IMR-90 (cell line): ENCODE results near the gene DCP2. TPM values are rescaled to one million over a fixed set of nuclear protein-coding genes. Genes with fewer than 3 reads are reported as not detected.

Experiments
- ATAC-seq: fragments of 200-7000 bp; cut with Tn5 transposase; 2 replicates; pipeline ENCODE4 v1.9.1; 2020; ENCODE audit warnings: low read depth, mild to moderate bottlenecking, moderate library complexity
- BruUV-seq: library from RNA; stranded (reverse); fragments of 400-500 nt; replicated peaks from 2 replicates; lab custom pipeline; 2021; lab: Mats Ljungman, UMichigan
- CTCF ChIA-PET: fragments of 300-600 bp; formaldehyde crosslinking; extraction: SDS; loops from one replicate; lab custom pipeline; 2021; ENCODE audit warnings: antibody characterized with exemption; lab: Yijun Ruan, JAX
- POLR2A ChIA-PET: fragments of 300-600 bp; sonication (Branson Sonifier 250); formaldehyde crosslinking; loops from one replicate; lab custom pipeline; 2022; ENCODE audit warnings: antibody characterized with exemption; ENCODE audit not compliant: unreplicated experiment; lab: Charles Lee
- DNase-seq: peaks from one replicate; pipeline ENCODE4 v3.0.0; 2013
- H2AFZ ChIP-seq: replicated peaks from 2 replicates; pipeline ENCODE3; 2013; ENCODE audit warnings: low read length, mild to moderate bottlenecking; ENCODE audit not compliant: poor library complexity
- H2AK5ac ChIP-seq: 2 replicates; pipeline ENCODE4 v1.6.1; 2013; ENCODE audit warnings: low read depth, low read length, inconsistent platforms
- H2AK9ac ChIP-seq: replicated peaks from 2 replicates; pipeline ENCODE3; 2013; ENCODE audit warnings: mild to moderate bottlenecking, low read depth, low read length, moderate library complexity; ENCODE audit not compliant: poor library complexity
- H2BK120ac ChIP-seq: 2 replicates; pipeline ENCODE4 v1.6.1; 2013; ENCODE audit warnings: low read depth, low read length, inconsistent platforms
- H2BK15ac ChIP-seq: 3 replicates; pipeline ENCODE4 v1.6.1; 2013; ENCODE audit warnings: low read depth, low read length, inconsistent platforms
- H2BK20ac ChIP-seq: 2 replicates; pipeline ENCODE4 v1.6.1; 2013; ENCODE audit warnings: low read depth, mild to moderate bottlenecking, inconsistent platforms, low read length, moderate library complexity
- H2BK5ac ChIP-seq: 2 replicates; pipeline ENCODE4 v1.6.1; 2013; ENCODE audit warnings: mild to moderate bottlenecking, low read depth, low read length, inconsistent platforms; ENCODE audit not compliant: poor library complexity, severe bottlenecking
- H3K14ac ChIP-seq: replicated peaks from 2 replicates; pipeline ENCODE4 v1.6.1; 2013; ENCODE audit warnings: low read depth, low read length, inconsistent platforms
- H3K18ac ChIP-seq: 2 replicates; pipeline ENCODE4 v1.6.1; 2013; ENCODE audit warnings: low read depth, low read length, control low read depth
- H3K23ac ChIP-seq: 2 replicates; pipeline ENCODE4 v1.6.1; 2013; ENCODE audit warnings: low read depth, low read length, inconsistent platforms
- H3K27ac ChIP-seq: 2 replicates; pipeline ENCODE4 v1.5.1; 2013; ENCODE audit warnings: mild to moderate bottlenecking, control low read depth, low read length; ENCODE audit not compliant: insufficient read depth
- H3K27me3 ChIP-seq: 2 replicates; pipeline ENCODE4 v1.6.1; 2013; ENCODE audit warnings: low read length; ENCODE audit not compliant: control insufficient read depth, insufficient read depth
- H3K36me3 ChIP-seq: 2 replicates; pipeline ENCODE4 v1.6.1; 2013; ENCODE audit warnings: low read length, mixed read lengths; ENCODE audit not compliant: control insufficient read depth, insufficient read depth
- H3K4ac ChIP-seq: 2 replicates; pipeline ENCODE4 v1.6.1; 2013; ENCODE audit warnings: low read depth, low read length, inconsistent platforms
- H3K4me1 ChIP-seq: 2 replicates; pipeline ENCODE4 v1.6.1; 2013; ENCODE audit warnings: low read length, mixed read lengths; ENCODE audit not compliant: control insufficient read depth, insufficient read depth
- H3K4me2 ChIP-seq: 2 replicates; pipeline ENCODE4 v1.6.1; 2013; ENCODE audit warnings: low read depth, mild to moderate bottlenecking, control low read depth, low read length, moderate library complexity
- H3K4me3 ChIP-seq: 2 replicates; pipeline ENCODE4 v1.5.1; 2013; ENCODE audit warnings: low read depth, mild to moderate bottlenecking, control low read depth, low read length, moderate library complexity; ENCODE audit not compliant: insufficient read depth
- H3K56ac ChIP-seq: 2 replicates; pipeline ENCODE4 v1.6.1; 2013; ENCODE audit warnings: low read length, inconsistent platforms; ENCODE audit not compliant: insufficient read depth; ENCODE audit errors: extremely low read depth
- H3K79me1 ChIP-seq, 2 experiments: 2 replicates each; pipeline ENCODE4 v1.6.1; 2013; ENCODE audit warnings: low read length in 2 of 2, inconsistent platforms in 1 of 2, low read depth in 1 of 2
- H3K9ac ChIP-seq: 2 replicates; pipeline ENCODE4 v1.6.1; 2013; ENCODE audit warnings: low read depth, low read length, control low read depth
- H3K9me1 ChIP-seq: 2 replicates; pipeline ENCODE4 v1.6.1; 2013; ENCODE audit warnings: low read length, inconsistent platforms; ENCODE audit not compliant: insufficient read depth
- H3K9me3 ChIP-seq: 2 replicates; pipeline ENCODE4 v1.6.1; 2013; ENCODE audit warnings: low read length; ENCODE audit not compliant: control insufficient read depth, insufficient read depth
- H4K20me1 ChIP-seq: 2 replicates; pipeline ENCODE4 v1.6.1; 2013; ENCODE audit warnings: low read length, inconsistent platforms; ENCODE audit not compliant: insufficient read depth
- H4K5ac ChIP-seq: 2 replicates; pipeline ENCODE4 v1.6.1; 2013; ENCODE audit warnings: mild to moderate bottlenecking, low read depth, low read length, control low read depth
- H4K8ac ChIP-seq, 2 experiments: 2 replicates each; pipeline ENCODE4 v1.6.1; 2013; ENCODE audit warnings: low read depth in 2 of 2, low read length in 2 of 2, control low read depth in 1 of 2, inconsistent platforms in 1 of 2
- H4K91ac ChIP-seq: 2 replicates; pipeline ENCODE4 v1.6.1; 2013; ENCODE audit warnings: low read depth, low read length, inconsistent platforms; ENCODE audit not compliant: insufficient read depth
- BHLHE40 ChIP-seq: fragments of 150-350 bp; IDR thresholded peaks from 2 replicates; pipeline ENCODE4 v1.6.1; 2016; ENCODE audit warnings: mild to moderate bottlenecking, low read depth, low read length
- CEBPB ChIP-seq: IDR thresholded peaks from 2 replicates; pipeline ENCODE4 v1.6.1; 2012; ENCODE audit warnings: low read depth, low read length, improper control_type of control experiment
- CHD1 ChIP-seq: IDR thresholded peaks from 2 replicates; pipeline ENCODE4 v1.6.1; 2012; ENCODE audit warnings: low read depth, low read length, improper control_type of control experiment
- FOS ChIP-seq: fragments of 150-350 bp; IDR thresholded peaks from 2 replicates; pipeline ENCODE4 v1.6.1; 2016; ENCODE audit warnings: low read depth, low read length
- MAFK ChIP-seq: IDR thresholded peaks from 2 replicates; pipeline ENCODE4 v1.6.1; 2012; ENCODE audit warnings: low read depth, low read length, improper control_type of control experiment
- MAZ ChIP-seq: IDR thresholded peaks from 2 replicates; pipeline ENCODE4 v1.6.1; 2012; ENCODE audit warnings: low read depth, mild to moderate bottlenecking, low read length, improper control_type of control experiment, moderate library complexity, borderline replicate concordance
- NFE2L2 ChIP-seq: fragments of 150-350 bp; IDR thresholded peaks from 2 replicates; pipeline ENCODE4 v1.6.1; 2016; ENCODE audit warnings: low read depth, mild to moderate bottlenecking, low read length
- RAD21 ChIP-seq: IDR thresholded peaks from 2 replicates; pipeline ENCODE4 v1.6.1; 2012; ENCODE audit warnings: low read length, improper control_type of control experiment
- SMC3 ChIP-seq: fragments of 150-350 bp; IDR thresholded peaks from 2 replicates; pipeline ENCODE4 v1.6.1; 2016; ENCODE audit warnings: low read depth, mild to moderate bottlenecking, antibody characterized with exemption, low read length, moderate library complexity
- WGBS, 2 experiments: methylation state at CpG; one replicate each; pipeline versions ENCODE4 v1.1.5 to v1.1.7; 2013; ENCODE audit warnings: missing lambda C conversion rate in 2 of 2; ENCODE audit not compliant: insufficient read length in 1 of 2; ENCODE audit errors: extremely low coverage in 2 of 2; 5-methylcytosine and 5-hydroxymethylcytosine counted together
- dilution Hi-C: fragments of 300-500 bp; cut with HindIII; formaldehyde crosslinking; loops from one replicate; pipeline ENCODE4 v1.14.3; 2018; ENCODE audit warnings: low sequenced_read_pairs; ENCODE audit not compliant: unreplicated experiment
- in situ Hi-C: fragments of 300-500 bp; cut with MboI; formaldehyde crosslinking; loops from 3 replicates; pipeline ENCODE4 v1.14.3; 2019; ENCODE audit warnings: low sequenced_read_pairs, inconsistent platforms, mixed read lengths
- intact Hi-C: fragments of 100-400 bp; cut with micrococcal nuclease; formaldehyde crosslinking; loops from 2 replicates; pipeline ENCODE4 v1.10.0; 2022
- polyA plus RNA-seq, 3 experiments: library from polyadenylated mRNA; depleted of rRNA; stranded (reverse); fragments of >200 nt; gene quantifications; 2 replicates each; pipeline ENCODE4 v1.2.3, GENCODE V29; 2012; ENCODE audit warnings: low replicate concordance in 1 of 3
- total RNA-seq: library from RNA; depleted of rRNA; stranded (reverse); fragments of >200 nt; gene quantifications from 2 replicates; pipeline ENCODE4 v1.2.3, GENCODE V29; 2012
- TF ChIP-seq, protein P1 (sequence below): fragments of 150-350 bp; IDR thresholded peaks from 2 replicates; pipeline ENCODE4 v1.6.1; 2016; ENCODE audit warnings: low read depth, mild to moderate bottlenecking, low read length, moderate library complexity, borderline replicate concordance
- TF ChIP-seq, protein P2 (sequence below): conservative IDR thresholded peaks from 2 replicates; pipeline ENCODE4 v1.5.1; 2012; ENCODE audit warnings: mild to moderate bottlenecking, low read depth, low read length, improper control_type of control experiment

DCP2 gene
- total and polyA plus RNA-seq, 2 of the 4 experiments (the other 2 are of a cell fraction), result 6.9 to 18.6 TPM

DNA sequence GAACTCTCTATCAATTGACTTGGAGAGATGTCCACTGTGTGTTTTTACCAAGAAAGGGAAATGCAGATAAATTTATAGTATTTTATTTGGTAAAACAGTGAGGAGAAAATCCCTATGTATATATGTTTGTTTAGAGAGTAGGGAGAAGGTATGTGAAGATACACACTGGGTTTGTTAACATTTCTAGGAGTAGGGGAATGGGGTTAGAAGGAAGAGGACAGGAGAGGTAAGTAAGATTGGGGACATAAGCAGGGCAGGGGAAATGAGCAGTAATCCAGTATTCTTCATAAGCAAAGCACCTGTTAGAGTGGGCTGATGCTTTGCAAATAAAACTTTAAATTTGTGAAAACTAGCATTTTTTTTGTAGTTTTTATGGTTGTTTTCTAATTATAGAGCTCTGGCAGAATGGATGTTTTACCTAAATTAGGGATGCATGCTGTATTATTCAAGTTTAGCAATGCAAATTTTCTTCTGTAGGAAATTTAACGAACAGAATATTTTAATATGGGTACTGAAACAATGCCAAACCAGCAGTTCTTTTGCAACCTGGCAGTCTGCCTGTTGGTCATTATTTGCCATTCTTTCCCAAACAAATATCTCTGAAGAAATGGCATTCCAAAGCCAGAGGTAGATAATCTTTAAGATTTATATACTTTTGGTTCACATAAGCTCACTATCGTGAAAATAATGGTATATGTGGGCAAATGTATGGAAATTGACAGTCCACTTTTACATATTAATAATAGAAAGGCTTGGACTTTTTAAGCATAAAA is 19.4 kb upstream of the DCP2 start:
- no peaks in the 10 kb centered on the region for H3K36me3 ChIP-seq
- H4K5ac ChIP-seq, result no peak overlapping the region
- H3K9ac ChIP-seq, result no peak overlapping the region
- peaks cover 4% of the 10 kb centered on the region; the same call in 1 of the 2 replicates for H4K20me1 ChIP-seq
- H3K4me3 ChIP-seq, result no peak overlapping the region
- H3K23ac ChIP-seq, result no peak overlapping the region
- H2BK15ac ChIP-seq, result no peak overlapping the region
- no peak overlapping the region for H4K8ac ChIP-seq
- H2BK120ac ChIP-seq, result no peak overlapping the region
- H2BK20ac ChIP-seq, result no peak overlapping the region
- ATAC-seq (no peak), DNase-seq (no peak)
- H2AFZ ChIP-seq, result no peak overlapping the region
- H3K27me3 ChIP-seq, result no peaks in the 10 kb centered on the region
- CTCF ChIA-PET, result no interaction called here
- no peak overlapping the region for H3K14ac ChIP-seq
- H2AK9ac ChIP-seq, result no peak overlapping the region
- dilution Hi-C loops (no loop called here), in situ Hi-C loops (loop anchor here (25.0 kb wide), 1 partner anchor 395 kb away; no protein-coding TSS in a partner anchor), intact Hi-C loops (no loop called here)
- no peak overlapping the region for H3K4me2 ChIP-seq
- TF ChIP-seq, protein P1, sequence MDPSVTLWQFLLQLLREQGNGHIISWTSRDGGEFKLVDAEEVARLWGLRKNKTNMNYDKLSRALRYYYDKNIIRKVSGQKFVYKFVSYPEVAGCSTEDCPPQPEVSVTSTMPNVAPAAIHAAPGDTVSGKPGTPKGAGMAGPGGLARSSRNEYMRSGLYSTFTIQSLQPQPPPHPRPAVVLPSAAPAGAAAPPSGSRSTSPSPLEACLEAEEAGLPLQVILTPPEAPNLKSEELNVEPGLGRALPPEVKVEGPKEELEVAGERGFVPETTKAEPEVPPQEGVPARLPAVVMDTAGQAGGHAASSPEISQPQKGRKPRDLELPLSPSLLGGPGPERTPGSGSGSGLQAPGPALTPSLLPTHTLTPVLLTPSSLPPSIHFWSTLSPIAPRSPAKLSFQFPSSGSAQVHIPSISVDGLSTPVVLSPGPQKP, result no peak
- TF ChIP-seq MAFK (no peak), RAD21 (no peak), CEBPB (no peak), FOS (no peak), NFE2L2 (no peak), BHLHE40 (no peak), CHD1 (no peak), SMC3 (no peak), MAZ (no peak)
- TF ChIP-seq, protein P2, sequence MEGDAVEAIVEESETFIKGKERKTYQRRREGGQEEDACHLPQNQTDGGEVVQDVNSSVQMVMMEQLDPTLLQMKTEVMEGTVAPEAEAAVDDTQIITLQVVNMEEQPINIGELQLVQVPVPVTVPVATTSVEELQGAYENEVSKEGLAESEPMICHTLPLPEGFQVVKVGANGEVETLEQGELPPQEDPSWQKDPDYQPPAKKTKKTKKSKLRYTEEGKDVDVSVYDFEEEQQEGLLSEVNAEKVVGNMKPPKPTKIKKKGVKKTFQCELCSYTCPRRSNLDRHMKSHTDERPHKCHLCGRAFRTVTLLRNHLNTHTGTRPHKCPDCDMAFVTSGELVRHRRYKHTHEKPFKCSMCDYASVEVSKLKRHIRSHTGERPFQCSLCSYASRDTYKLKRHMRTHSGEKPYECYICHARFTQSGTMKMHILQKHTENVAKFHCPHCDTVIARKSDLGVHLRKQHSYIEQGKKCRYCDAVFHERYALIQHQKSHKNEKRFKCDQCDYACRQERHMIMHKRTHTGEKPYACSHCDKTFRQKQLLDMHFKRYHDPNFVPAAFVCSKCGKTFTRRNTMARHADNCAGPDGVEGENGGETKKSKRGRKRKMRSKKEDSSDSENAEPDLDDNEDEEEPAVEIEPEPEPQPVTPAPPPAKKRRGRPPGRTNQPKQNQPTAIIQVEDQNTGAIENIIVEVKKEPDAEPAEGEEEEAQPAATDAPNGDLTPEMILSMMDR, result no peak
- peaks cover 14% of the 10 kb centered on the region for H3K4me1 ChIP-seq
- no peak overlapping the region for H3K27ac ChIP-seq
- H3K56ac ChIP-seq, result no peak overlapping the region
- no peak overlapping the region for H3K4ac ChIP-seq
- BruUV-seq, result no TSS peak
- POLR2A ChIA-PET, result no interaction called here
- H3K9me3 ChIP-seq, result no peaks in the 10 kb centered on the region
- H3K18ac ChIP-seq, result no peak overlapping the region
- H4K91ac ChIP-seq, result no peak overlapping the region
- H3K9me1 ChIP-seq, result peaks cover 3% of the 10 kb centered on the region; the same call in 1 of the 2 replicates
- WGBS, 2 experiments, result no CpG with 5 or more reads among the region's 2 CpGs
- no peaks in the 10 kb centered on the region for H3K79me1 ChIP-seq
- H2AK5ac ChIP-seq, result no peak overlapping the region
- H2BK5ac ChIP-seq, result no peak overlapping the region
